SU-DHL-6 (cell line): ENCODE data around the gene DNAH3.

ENCODE experiments used
- H2AFZ ChIP-seq: fragments of 200-600 bp; sonication (generic); 2 replicates; pipeline ENCODE4 v1.6.1; 2014; ENCODE audit warnings: low read depth, mild to moderate bottlenecking, moderate library complexity, mixed read lengths, antibody characterized with exemption, low read length; ENCODE audit not compliant: severe bottlenecking
- H3F3A ChIP-seq: fragments of 200-600 bp; shearing (Covaris generic); 2 replicates; pipeline ENCODE4 v1.6.0; 2016; ENCODE audit warnings: antibody characterized with exemption, mild to moderate bottlenecking; ENCODE audit not compliant: insufficient read depth
- H3K27ac ChIP-seq: fragments of 200-600 bp; sonication (generic); 2 replicates; pipeline ENCODE4 v1.5.1; 2016; ENCODE audit warnings: low read depth, mild to moderate bottlenecking, low read length, moderate library complexity, mixed read lengths
- H3K27me3 ChIP-seq: fragments of 200-600 bp; sonication (generic), shearing (Covaris generic); 2 replicates; pipeline ENCODE4 v1.6.0; 2014; ENCODE audit warnings: mild to moderate bottlenecking, low read length
- H3K36me3 ChIP-seq: fragments of 200-600 bp; sonication (generic); 2 replicates; pipeline ENCODE4 v1.6.1; 2014; ENCODE audit warnings: mild to moderate bottlenecking, low read length, mixed read lengths
- H3K4me2 ChIP-seq: fragments of 300-600, 200-600 bp; shearing (Covaris generic), sonication (generic); 2 replicates; pipeline ENCODE4 v1.6.0; 2014; ENCODE audit warnings: low read length, low read depth, mild to moderate bottlenecking; ENCODE audit not compliant: poor library complexity, severe bottlenecking
- H3K4me3 ChIP-seq: fragments of 200-600 bp; sonication (generic); 2 replicates; pipeline ENCODE4 v1.5.1; 2014; ENCODE audit warnings: antibody characterized with exemption, low read length, mild to moderate bottlenecking, mixed read lengths; ENCODE audit not compliant: insufficient read depth, poor library complexity, severe bottlenecking
- H3K79me2 ChIP-seq: fragments of 200-600 bp; sonication (generic); 2 replicates; pipeline ENCODE4 v1.6.1; 2014; ENCODE audit warnings: mild to moderate bottlenecking, low read length, moderate library complexity; ENCODE audit not compliant: insufficient read depth
- H3K9ac ChIP-seq: fragments of 200-600 bp; sonication (generic); 2 replicates; pipeline ENCODE4 v1.7.0; 2014; ENCODE audit warnings: mild to moderate bottlenecking, low read length
- H3K9me2 ChIP-seq: fragments of 200-600 bp; sonication (generic); replicated peaks from 2 replicates; pipeline ENCODE4 v1.6.1; 2014; ENCODE audit warnings: low read length; ENCODE audit not compliant: insufficient read depth
- H3K9me3 ChIP-seq: fragments of 200-600 bp; sonication (generic); 2 replicates; pipeline ENCODE4 v1.6.1; 2014; ENCODE audit warnings: low read length, mixed read lengths; ENCODE audit not compliant: insufficient read depth
- H4K20me1 ChIP-seq: fragments of 200-600 bp; sonication (generic); 2 replicates; pipeline ENCODE4 v1.6.1; 2014; ENCODE audit warnings: low read depth, mild to moderate bottlenecking, antibody characterized with exemption, low read length, moderate library complexity, mixed read lengths
- CTCF ChIP-seq: fragments of 200-600 bp; sonication (generic); IDR thresholded peaks from one replicate; pipeline ENCODE4 v1.5.1; 2017; ENCODE audit warnings: antibody characterized with exemption, mild to moderate bottlenecking, low read length, moderate library complexity; ENCODE audit not compliant: insufficient read depth, poor library complexity, severe bottlenecking
- EZH2phosphoT487 ChIP-seq: fragments of 200-600 bp; sonication (generic), shearing (Covaris generic); conservative IDR thresholded peaks from 2 replicates; pipeline ENCODE4 v1.6.1; 2018; ENCODE audit warnings: mild to moderate bottlenecking, antibody characterized with exemption, low read length, moderate library complexity, mixed read lengths

DNAH3 gene

DNA sequence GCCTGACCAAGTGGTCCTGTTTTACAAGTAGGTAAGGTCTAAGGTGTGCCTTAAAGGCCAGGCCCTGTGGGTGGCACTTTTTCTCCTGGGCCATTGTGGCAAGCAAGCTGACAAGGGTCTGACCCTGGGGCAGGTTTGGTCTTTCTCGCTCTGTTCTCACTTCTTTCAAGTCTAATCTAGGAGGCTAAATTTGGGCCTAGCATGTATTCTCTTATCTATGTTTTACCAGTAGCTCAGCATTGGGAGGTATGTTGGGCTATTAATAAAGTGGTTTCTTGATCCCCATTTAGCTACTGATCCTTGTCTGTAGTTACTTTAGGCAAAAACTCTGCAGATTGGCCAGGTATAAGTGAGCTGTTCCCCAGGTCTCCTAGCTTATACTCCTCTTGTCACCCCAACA is 77.7 kb downstream of the DNAH3 start:
- Histone ChIP-seq H3K9me3 (no peaks in the 10 kb centered on the region), H2AFZ (no peak overlapping the region), H4K20me1 (no peaks in the 10 kb centered on the region), H3K4me2 (no peak overlapping the region), H3K9ac (no peak overlapping the region), H3K9me2 (no peaks in the 10 kb centered on the region), H3K27ac (no peak overlapping the region), H3F3A (no peaks in the 10 kb centered on the region), H3K4me3 (no peak overlapping the region), H3K36me3 (no peaks in the 10 kb centered on the region), H3K79me2 (no peaks in the 10 kb centered on the region), H3K27me3 (no peaks in the 10 kb centered on the region)
- no peak for TF ChIP-seq EZH2phosphoT487
- no peak for TF ChIP-seq CTCF

- no peaks in the 10 kb centered on the region for H3K9me3 ChIP-seq
- H3K4me3 ChIP-seq, result no peak overlapping the region
- H3K27me3 ChIP-seq, result no peaks in the 10 kb centered on the region
- no peaks in the 10 kb centered on the region for H3K36me3 ChIP-seq
- H2AFZ ChIP-seq, result no peak overlapping the region
- H4K20me1 ChIP-seq, result no peaks in the 10 kb centered on the region
- H3K79me2 ChIP-seq, result no peaks in the 10 kb centered on the region
- no peak overlapping the region for H3K9ac ChIP-seq
- no peak overlapping the region for H3K27ac ChIP-seq
- no peaks in the 10 kb centered on the region for H3K9me2 ChIP-seq
- no peaks in the 10 kb centered on the region for H3F3A ChIP-seq
- TF ChIP-seq CTCF (no peak), EZH2phosphoT487 (no peak)
- no peak overlapping the region for H3K4me2 ChIP-seq
Measured at GRCh38 chr16:21071741-21072140, 78.9 kb downstream of the DNAH3 start.

- TF ChIP-seq CTCF (no peak), EZH2phosphoT487 (no peak)
Measured at GRCh38 chr16:21070564-21070963, 80.1 kb downstream of the DNAH3 start.

More at GRCh38 chr16:21070564-21070963, 80.1 kb downstream of the DNAH3 start:
- H3K27ac ChIP-seq, result no peak overlapping the region
- H4K20me1 ChIP-seq, result no peaks in the 10 kb centered on the region
- H3K9me3 ChIP-seq, result no peaks in the 10 kb centered on the region
- no peak overlapping the region for H3K9ac ChIP-seq
- no peaks in the 10 kb centered on the region for H3K36me3 ChIP-seq
- no peaks in the 10 kb centered on the region for H3K27me3 ChIP-seq
- H2AFZ ChIP-seq, result no peak overlapping the region
- no peaks in the 10 kb centered on the region for H3K9me2 ChIP-seq
- H3K4me2 ChIP-seq, result no peak overlapping the region
- H3F3A ChIP-seq, result no peaks in the 10 kb centered on the region
- H3K4me3 ChIP-seq, result no peak overlapping the region
- no peaks in the 10 kb centered on the region for H3K79me2 ChIP-seq
